ENCODE data around the gene ELF1.

ELF1 gene

DNA sequence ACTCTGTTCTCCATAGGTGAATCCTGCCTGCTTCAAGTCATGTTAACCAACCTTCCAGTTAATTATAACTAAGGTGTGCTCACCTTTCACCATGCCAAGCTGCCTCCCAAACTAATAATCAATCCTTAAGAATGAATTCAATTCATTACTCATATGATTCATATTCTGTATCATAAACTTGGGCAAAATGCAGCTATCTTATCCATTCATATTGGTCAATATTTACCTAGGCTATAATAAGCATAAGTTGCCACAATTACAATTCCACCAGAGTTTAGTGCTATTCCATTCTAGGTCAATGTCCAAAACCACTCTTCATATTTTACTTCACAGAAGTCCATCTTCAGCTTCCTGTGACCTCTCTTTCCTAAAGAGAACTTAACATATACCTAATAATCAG is 13.4 kb downstream of the ELF1 start:
- no peak for DNase-seq

DNA sequence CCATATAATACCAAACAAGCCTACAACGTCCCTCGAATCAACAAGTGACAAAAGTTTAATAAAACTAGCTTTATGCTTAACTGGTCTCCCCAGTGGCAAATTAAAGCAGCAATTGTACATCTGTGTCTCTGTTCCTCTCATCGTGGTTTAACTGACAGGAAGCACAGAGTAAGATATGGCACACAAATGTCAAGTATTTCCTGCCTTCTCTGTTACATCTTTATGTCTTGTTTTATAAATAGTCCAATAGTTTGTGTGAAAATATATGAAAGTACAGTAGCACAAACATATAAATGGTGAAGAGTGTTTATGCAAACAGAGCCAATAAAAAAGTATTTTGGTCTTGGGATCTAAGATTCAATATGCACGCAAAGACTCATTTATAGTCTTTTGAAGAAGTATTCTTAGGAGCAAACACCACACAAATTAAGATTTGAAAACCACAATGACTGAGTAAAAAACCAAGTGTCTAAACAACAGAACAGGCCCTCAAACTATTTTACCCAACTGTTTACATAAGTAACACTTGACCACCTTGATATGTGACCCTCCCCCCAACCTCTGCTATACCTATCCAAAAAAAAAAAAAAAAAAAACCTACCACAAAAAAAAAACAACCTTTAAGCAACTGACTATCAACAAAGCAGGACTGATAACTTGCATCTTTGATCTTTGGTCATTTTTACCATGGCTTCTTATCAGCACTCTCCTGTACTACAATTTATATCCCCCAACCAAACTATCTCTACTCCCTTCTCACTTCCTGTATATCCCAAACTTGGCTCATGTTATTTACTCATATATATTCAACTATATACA is 14.0 kb downstream of the ELF1 start:
- no peak for DNase-seq

DNA sequence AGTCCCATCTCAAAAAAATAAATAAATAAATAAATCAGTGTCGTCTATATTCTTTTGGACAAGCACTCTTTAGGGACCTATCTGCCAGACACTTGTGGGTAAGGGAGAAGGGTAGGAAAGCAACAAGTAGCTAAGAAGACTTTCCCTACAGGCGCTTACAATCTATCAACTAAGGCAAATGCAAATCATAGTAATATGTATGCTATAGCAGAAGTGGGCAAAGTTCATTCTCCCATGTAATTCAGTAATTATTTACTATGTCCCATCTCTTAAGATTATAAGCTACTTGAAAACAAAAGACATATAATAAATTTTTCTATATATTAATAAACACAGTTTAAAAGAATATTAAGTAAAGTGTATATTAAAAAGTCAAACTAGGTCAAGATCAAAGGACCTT is 16.5 kb downstream of the ELF1 start:
- DNase-seq: no peak

DNA sequence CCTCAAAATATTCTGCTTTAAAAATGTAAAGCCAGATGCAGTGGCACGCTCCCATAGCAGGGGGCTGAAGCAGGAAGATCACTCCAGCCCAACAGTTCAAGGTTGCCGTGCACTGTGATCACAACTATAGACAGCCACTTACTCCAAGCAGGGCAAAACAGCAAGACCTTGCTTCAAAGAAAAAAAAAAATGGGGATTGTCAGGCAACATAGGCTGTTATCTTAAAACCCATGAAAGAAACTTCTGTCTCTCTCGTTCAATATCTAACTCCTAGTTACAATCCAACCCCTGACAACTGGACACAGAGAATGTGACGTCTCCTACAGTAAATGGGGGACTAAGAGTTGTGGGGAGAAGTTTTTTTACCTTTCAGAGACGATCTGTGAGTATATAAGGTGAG is 17.4 kb downstream of the ELF1 start:
- no peak for DNase-seq

DNA sequence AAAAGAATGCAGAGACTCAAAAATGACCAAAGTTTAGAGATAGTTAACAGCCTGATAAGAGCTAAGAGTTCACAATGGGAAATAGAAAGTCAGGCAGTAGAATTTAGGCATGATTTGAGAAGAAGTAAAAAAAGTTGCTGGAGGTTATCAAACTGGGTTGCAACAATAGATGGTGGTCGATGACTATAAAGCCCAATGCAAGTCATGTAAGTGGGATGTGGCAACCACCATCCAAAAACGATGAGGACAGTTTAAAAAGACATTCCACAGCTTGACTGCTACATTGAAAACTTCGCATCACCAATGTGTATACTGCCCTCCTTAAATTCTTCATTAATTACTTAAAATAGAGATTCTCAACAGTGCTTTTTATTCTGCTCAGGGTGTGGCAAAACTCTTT is 19.7 kb downstream of the ELF1 start:
- DNase-seq: no peak

DNA sequence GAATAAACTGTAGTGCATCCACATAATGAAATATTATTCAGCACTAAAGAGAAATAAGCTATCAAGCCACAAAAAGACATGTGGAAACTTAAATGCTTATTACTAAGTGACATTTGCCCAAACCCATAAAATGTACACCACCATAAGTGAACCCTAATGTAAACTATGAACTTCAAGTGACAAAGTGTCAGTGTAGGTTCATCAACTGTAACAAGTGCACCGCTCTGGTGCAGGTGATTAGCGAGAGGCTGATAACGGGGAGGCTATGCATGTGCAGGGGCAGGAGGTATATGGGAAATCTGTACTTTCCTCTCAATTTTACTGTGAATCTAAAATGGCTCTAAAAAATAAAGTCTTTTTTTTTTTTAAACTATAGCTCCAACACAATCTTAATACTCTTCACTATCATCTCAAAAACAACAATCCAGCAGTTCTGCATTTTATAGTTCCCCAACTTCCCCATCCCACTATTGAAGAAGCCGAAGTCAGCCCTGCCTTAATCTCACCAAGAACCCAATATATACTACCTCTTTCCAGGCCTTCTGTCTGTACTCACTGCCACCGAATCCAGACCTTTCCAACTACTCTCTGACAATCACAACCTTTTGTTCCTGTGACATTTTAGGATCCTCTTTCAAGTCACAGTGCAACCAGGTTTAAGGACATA is 22.6 kb downstream of the ELF1 start:
- DNase-seq: no peak

DNA sequence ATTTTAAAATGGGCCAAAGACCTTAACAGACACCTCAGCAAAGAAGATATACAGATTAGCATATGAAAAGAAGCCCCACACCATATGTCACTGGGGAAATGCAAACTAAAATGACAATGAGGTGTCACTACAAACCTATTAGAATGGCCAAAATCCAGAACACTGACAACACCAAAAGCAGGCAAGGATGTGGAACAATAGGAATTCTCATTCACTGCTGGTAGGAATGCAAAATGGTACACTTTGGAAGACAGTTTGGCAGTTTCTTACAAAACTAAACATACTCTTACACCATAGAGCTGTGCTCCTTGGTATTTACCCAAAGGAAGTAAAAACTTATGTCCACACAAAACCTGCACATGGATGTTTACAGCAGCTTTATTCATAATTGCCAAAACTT is 23.1 kb downstream of the ELF1 start:
- no peak for DNase-seq

DNA sequence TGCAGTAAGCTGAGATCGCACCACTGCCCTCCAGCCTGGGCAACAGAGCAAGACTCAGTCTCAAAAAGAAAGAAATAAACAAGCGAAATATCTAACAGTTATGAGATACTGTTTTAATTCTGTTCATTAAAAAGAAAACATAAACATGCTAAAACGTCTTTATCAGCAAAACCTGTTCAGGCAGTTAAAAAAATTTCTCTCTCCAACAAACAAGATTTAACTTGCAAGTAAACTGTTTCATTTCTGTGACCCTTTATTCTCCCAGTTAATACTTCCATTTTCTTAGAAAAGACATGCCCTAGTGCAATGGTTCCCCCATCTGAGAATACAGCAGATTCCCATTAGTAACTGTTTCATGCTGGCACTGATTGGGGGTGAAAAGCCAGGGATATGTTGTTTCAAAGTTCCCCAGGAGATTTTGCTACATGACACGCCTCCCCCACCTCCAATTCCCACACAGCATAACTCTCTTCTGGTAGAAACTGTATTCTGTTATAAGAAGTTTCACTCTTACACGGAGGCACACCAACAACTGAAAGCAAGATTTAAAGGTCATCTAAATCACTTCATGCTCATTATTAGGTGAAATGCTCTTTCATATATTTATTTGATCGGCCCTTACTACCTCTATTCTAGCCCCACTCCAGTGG is 24.4 kb downstream of the ELF1 start:
- no peak for DNase-seq

DNA sequence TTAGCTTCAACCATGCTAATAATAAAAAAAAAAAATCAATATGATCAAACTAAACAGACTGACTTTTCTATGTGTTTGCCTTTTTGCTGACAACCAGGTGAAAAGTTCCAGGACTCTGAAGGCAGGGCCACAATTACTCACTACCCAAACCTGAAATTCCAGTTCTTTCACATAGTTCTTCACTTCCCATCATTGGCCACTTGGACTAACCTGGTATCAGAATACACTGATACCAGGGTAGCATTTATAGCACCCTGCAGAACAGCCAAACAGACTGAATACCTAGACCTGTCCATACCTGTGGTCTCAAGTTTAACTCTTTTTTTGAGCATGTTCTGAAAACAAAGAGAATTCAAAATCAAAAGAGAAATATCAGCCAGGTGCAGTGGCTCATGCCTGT is 25.1 kb downstream of the ELF1 start:
- DNase-seq: no peak

DNA sequence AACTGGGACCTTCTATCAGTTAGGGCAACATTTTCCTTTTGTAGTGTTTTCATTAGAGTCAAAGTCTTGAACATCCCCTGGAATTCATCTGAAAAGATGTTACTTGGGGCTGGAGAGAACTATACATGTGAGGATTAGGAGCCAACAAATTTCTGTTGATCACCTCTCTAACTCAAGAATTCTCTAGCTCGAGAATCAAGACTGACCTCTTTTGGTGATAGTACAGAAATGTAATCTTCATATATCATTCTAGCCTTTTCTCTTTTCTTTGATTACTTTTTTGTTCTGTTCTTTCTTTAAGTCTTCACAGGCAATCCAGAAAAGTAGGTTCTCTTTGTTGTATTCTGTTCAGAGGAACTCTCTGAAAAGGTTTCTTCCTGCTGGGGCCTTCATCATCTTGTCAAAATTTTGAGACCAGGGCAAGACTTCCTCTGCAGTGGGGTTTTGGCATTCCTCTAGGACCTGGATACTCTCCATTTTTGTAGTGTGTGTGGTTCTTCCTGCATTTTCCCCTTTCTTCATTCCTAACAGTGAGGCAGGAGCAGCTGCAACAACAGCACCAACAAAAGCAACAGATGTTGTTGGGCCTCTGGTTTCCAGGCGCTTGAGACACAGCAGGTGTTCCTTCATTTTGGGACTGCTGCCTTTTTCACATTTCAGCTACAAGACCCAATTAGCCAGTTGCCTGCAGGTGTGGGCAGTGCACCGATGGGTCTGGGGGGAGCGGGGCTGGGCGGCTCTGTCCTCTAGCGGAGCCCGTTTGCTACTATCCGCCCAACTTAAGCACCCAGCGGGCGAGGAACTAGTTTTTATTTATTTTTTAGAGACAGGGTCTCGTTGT is 26.2 kb downstream of the ELF1 start:
- no peak for DNase-seq

DNA sequence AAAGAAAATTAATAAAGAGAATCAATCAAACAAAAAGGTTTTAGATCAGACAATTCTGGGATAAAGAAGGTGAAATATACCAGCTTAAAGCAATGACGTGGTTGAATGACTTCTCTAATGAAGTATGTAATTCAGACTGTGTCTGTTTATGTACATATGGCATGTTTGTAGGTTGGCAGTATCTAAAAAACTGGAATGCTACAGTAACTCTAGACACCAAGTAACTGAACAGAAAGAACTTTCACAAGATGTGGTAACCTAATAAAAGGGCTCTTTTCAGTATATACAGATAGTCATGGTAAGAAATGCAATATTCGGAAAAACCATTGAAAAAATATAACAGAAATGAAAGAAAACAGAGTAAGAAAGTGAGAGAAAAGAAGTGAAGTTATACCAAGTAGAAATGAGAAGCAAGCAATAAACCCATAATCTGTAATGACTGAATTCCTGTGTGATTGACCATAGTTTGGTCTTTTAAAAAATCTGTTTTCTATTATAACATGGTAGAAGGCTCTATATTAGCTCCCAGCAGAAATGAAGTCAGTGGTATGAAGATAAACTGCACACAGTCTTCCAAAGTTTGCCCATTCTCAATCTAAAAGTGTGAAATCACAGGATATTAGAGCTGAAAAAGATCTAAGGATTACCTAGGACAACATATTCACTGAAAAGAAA is 31.4 kb downstream of the ELF1 start:
- no peak for DNase-seq

DNA sequence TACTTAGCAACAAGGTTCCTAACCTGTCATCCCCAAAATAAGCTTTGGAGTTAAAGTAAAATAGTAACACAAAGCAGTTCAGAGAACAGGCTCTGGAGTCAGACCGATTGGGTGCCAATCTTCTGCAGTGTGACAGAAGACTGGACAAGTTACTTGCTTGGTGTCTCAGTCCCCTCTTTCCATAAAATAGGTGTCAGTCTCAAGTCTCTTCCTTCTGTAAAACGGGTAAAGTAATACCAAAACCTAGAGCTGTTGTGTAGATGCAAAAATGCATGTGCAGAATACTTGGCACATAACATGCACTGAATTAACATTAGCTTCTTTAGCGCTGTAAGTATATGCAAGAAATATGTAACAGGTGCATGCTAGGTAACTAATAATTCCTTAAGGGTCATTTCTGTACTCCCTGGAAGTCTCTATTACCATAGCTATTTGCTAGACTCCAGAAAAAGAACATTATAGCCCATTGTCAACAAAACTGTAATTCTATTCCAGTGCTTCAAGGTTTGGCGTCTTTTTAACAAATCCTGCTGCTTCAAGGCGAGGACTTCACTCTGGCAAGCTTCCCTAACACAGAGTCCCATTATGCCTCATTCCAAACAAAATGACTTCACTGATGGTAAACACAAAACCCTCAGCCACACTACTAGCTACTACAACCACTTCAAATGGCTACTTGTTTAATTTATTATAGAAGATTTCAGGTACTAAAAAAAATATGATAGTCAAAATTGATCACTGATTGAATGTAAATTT is 32.8 kb downstream of the ELF1 start:
- DNase-seq: no peak

DNA sequence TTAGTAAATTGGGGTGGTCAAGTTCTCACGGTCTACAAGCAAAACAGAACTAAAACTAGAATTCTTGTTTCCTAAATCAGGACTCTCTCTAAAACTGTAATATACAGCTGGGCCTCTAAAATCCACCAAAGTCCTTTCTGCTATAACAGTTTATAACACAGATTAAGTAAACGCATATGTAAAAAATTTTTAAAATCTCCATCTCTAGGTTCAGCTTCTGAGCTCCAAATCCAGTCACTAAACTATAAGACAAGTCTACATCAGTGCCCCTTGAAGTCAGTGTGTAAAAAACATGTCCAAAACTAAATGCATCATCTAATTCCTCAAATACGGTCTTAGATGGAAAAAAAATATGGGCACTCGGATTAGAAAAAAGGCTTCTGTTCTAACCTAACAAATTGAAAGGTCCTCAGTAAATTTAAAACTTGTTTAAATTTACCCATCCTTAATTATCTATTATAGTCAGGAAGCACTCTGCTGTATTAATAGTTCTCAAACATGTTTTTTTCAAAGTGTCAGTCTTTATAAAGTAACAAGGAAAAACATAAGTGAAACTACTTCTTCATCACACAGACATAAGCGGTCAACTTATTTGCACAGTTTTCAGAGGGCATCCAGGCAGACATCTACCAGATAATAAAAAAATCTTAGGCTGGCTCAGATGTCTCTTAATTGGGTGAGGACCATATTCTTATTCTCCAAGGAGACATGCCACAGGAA is 33.6 kb downstream of the ELF1 start:
- no peak for DNase-seq

DNA sequence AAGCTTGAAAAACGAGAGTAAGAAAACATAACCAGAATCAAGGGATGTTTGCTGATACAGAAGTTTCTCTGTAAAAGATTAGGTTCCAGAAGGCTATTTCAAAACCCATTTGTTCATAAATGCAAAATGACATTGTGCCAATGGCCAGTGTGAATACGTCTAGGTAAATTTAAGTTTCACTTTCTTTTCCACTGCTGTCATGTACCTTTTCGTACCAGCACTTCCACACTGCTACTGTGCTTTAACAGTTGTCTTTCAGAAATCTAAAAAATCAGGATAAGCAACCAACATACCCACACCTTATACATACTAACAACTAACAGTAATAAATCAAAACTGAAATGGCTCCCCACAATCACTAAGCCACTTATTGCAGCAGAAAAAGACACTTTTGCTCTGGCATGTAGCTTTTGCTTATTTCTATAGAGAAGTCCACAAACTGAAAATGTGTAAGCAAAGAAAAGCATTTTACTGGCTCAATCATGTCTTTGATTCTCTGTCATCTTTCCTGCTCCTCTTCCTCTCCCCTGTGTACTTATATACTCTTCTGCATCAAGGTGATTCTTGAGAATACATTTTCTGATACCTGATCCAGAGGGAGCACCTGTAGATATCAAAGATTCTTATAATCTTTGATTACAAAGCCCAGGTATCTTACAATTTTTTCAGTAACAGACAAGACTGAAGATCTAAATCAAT is 34.3 kb downstream of the ELF1 start:
- no peak for DNase-seq

DNA sequence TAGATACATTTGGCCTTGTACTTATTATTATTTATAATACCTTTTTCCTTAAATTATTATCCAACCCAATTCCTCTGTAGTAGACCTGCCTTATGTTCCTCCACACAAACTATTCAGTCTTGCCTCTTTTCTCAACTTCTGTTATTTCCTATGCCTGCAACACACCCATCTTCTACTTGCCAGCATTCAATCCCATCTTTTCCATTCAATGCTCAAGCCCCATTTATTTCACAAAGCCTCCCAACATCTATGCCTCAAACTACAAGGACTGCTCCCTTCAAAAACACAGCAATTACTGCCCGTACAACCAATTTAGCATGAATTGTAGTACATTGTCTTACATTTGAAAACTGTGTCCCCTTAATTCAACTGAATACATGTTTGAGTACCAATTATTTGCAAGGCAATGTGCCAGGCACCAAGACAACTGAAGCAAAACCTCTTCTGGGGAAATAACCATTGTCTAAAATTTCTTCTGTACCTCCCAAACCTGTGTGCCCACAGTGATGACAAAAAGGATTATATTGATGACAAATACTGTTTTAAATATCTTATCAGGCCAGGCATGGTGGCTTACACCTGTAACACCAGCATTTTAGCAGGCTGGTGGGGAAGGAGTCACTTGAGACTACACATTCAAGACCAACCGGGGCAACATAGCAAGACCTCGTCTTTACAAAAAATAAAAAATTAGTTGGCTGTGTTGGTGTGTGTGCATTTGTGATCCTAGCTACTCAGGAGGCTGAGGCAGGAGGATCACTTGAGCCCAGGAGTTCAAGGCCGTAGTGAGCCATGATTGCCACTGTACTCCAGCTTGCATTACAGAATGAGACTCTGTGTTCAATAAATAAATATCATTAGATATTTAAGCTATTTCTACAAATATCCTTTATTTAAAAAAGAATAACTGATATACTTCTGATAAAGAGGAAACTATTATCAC is 35.1 kb downstream of the ELF1 start:
- DNase-seq: no peak

DNA sequence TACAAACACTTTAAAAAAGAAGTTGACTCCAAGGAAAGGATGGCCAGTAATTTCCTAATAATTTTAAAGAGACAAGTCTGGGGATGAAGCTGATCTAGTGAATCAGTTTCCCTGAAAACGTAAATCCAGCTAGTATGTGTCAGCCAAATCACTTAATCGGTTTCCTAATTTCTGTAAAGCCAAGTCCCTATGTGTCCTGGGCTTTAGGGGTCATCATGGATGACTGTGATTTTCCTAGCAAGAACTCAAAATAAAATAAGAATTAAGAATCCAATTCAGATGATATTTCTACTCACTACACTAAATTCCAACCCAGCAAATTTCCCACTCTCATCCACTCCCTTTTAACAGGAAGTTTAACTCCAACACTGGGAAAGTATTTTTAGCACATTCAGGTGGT is 35.9 kb downstream of the ELF1 start:
- DNase-seq: no peak

DNA sequence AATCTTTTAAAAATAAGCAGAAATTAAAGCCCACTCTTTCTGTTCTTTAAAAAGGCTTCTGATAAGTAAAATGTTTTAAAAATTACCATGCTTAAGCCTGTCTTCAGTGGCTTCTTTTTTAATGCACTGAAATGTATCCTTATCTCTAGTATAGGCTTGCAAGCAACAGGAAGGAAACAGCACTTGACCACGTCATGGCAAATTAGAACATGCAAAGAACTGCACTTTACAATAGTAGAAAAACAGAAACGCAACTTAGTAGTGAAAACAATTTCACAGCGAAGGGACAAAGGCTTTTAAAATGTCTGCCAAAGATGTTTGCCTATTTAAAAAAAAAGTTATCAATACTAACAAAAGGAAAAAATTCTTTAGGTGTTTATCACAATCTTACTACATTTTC is 36.3 kb downstream of the ELF1 start:
- no peak for DNase-seq

DNA sequence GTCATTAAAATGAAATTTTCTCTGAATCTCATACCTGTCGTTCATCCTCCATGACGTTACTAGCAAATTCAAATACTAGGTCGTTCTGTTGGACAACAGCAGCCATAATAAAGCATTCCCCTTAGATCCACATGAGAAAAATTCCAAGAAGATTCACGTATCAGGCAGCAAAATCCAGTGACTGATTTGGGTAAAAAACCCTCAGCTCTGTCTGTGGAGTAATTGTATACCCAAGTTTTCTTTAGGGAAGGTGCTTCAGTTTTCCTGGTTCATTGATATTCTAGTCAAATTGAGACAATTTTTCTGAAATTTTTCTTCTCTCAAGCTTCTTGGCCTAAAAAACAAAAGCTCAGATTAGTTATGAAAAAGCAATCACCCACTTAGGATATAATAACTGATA is 37.2 kb downstream of the ELF1 start:
- no peak for DNase-seq

DNA sequence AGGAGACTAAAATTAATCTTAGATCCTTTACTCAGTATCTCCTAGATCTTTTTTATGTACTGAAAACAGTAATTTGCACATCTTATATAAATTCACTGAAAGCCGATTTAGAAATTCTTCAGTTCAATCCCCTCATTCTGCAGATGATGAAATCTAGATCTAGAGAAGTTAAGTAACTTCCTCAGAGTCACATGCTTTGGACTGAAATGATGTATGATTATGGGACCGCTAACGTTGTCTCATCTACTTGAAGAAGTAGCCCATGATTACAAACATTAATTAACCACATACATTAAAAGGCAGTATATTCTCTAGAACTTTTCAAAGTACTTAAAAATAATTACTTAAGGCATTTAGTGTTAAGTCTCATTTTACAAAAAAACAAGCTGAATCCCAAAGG is 37.8 kb downstream of the ELF1 start:
- no peak for DNase-seq
